UCSD-AML1 (cell line): ENCODE measurements around the gene FCRL3.

Experiments
- DNase-seq: peaks from one replicate; lab custom pipeline; 2025; ENCODE audit not compliant: unreplicated experiment; lab: John Stamatoyannopoulos, UW

The FCRL3 gene

DNA sequence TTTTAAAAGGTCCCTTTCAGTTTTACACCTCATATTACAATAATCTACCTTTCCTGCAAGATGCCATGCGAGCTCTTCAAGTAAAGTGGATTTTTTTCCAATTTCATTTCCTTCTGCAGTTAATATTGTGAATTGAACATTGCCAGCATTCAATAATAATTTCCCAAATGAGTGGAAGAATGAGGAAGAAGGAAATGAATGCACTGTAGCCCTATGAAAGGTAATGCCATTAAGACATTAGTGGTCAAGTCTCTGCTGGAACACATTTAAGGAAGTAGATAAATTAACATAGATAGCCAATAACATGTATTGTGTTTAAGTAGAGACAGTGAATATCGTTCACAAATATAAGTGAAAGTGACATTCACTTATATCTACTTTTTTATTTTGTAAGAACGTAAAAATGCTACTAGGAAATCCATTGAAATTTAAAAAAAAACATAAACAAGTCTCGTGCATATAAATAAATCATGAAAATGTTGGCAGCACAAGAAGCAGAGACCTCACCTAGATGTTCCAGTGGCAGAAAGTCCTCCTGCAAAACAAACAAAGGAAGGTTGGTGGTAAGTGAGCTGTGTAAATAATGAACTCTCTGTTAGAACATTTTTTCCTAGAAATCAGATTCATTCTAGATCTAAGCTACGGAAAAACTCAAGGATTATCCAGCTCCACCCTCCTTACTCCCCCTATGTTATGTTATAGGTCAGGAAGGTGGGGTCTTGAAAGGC is 17.7 kb downstream of the FCRL3 start:
- DNase-seq, result no peak

DNA sequence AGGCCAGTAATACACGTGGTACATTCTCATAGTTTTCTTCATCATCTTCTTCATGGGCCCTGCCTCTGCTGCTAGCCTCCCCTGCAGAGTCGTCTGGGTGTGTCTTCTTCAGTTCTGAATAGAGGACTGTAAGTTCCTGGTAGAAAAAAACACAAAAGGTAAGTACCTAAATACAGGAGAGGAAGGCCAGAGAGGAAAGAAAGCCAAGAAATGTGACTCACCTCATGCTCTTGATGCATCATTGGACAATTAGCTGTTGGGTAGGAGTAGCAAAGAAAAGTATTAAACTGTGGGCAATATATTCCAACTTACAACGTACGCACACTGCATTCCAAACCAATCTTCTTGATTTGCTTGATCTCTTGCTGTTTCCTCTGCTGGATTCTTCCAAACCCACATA is 21.8 kb downstream of the FCRL3 start:
- no peak for DNase-seq

DNA sequence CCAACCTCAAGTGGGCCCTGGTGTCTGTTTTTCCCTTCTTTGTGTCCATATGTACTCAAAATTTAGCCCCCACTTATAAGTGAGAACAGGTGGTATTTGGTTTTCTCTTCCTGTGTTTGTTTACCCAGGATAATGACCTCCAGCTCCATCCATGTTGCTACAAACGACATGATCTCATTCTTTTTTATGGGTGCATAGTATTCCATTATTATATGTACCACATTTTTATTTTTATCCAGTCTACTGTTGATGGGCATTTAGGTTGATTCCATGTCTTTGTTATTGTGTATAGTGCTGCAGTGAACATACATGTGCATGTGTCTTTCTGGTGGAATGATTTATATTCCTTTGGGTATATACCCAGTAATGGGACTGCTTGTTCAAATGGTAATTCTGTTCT is 27.6 kb downstream of the FCRL3 start:
- no peak for DNase-seq

DNA sequence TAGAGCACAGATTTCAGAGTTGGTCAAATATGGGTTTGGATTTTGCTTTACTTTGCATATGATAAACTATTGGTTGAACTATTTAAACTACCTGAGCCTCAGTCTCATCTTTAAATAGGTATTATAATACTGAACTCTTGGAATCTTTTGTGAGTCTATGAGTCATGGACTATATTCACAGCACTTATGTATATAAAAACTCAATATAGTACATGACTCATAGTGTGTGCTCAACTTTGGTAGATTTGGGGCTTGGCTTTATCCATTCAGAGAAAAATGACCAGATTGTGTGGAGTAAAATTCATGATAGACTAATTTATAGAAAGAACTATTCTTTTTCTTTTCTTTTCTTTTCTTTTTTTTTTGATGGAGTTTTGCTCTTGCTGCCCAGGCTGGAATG is 28.7 kb downstream of the FCRL3 start:
- no peak for DNase-seq

DNA sequence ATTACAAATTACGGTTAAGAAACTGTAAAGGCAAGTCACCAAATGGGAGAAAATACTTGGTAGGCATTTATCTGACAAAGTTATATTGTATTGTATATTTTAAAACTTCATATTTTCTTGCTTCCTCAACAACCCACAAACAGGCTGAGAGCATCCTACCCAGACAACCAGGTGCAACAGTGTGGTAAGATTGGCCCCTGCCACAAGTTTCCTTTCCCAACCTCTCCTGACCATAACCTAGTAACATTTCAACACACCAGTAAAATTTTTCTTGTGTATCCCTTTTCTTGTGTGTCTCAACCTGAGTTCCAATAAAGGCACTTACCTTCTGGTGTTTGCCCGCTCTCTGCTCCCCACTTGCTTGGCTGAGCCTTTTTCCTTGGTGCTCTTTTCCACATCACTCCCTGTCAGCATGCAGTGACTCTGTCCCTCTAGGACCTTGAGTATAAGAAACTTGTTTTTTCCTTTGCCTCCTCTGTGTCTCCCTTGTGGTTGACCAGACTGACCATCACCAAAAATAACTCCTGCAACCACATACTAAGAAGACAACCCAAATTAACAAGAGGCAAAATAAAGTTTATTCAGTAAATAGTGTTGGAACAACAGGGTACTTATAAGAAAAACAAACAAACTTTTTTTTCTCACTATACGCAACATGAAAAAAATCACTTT is 40.9 kb downstream of the FCRL3 start:
- DNase-seq, result no peak

DNA sequence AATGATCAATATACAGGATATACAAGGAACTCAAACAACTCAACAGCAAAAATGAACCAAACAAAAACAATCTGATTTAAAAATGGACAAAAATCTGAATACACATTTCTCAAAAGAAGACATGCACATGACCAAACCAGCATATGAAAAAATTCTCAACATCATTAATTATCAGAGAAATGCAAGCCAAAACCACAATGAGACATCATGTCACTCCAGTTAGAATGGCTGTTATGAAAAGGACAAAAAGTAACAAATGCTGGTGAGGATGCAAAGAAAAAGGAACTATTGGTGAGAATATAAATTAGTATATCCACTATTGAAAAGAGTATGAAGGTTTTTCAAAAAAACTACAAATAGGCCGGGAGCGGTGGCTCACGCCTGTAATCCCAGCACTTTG is 42.0 kb downstream of the FCRL3 start:
- DNase-seq, result no peak

DNA sequence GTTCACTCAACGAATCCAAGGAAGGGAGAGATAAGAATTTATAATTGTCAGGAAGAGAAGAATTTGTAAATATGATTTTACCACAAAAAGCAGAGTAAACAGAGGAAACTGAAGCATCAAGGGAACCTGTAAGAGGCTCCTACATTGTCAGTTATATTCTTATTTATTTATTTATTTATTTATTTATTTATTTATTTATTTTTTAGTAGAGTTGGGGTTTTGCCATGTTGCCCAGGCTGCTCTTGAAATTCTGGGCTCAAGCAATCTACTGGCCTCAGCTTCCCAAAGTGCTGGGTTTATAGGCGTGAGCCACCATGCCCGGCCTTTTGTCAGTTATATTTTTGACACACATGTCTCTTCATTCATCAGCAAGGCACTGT is 47.1 kb downstream of the FCRL3 start:
- no peak for DNase-seq

DNA sequence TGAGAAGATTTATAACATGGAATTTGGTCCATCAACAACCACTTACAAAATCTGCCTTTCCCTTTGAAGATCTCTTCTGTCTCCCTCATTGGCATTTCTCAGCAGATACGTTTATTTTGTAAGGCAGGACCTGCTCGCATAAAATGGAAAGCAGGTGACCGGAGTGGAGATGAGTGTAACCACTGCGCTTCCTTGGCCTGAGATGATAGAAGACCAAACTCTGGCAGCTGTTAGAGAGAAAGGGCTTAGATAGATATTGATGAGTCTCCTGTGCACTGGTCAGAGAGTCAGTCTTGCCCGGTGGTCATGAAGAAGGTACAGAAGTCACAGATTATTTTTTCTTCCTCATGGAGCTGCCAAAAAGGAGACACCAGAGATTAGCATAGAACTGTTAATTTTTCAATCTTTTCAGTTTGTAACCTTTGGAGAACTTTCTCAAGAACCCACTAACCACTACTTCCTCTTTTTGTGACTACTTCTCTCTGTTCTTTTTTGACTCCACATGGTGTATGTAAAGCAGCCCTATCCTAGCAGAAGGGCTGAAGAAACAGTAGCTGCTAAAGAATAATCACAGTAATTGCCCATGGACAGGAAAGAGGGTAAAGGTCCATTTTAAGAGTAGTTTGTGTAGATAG is 47.6 kb downstream of the FCRL3 start:
- DNase-seq, result no peak

DNA sequence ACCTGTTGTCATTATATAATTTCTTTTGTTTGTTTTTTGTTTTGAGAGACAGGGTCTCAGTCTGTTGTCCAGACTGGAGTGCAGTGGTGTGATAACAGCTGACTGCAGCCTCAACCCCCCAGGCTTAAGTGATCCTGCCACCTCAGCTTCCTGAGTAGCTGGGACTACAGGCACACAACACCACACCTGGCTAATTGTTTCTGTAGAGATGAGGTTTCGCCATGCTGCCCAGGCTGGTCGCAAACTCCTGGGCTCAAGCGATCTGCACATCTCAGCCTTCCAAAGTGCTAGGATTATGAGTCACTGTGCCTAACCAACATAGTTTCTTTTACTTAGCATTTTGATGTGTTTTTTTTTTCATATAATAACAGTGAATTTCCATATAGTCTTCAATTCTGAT is 52.3 kb downstream of the FCRL3 start:
- DNase-seq, result no peak

DNA sequence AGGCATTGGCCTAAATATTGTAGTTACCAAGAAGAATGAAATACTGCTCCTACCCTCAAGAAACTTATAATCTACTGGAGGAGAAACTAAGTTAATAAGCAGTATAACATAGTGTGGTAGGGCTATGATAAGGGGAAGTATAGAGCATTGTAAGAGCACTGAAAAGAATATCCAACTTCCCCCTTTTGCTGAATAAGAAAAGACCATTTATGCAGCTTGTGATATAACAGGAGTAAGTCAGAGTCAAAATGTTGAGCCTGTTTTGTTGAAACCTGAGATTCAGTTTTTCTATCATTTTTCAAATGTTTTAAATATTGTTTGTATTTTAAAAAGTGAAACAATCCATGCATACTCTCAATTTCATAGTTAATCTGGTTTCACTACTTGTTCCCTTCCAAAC is 54.4 kb downstream of the FCRL3 start:
- no peak for DNase-seq

DNA sequence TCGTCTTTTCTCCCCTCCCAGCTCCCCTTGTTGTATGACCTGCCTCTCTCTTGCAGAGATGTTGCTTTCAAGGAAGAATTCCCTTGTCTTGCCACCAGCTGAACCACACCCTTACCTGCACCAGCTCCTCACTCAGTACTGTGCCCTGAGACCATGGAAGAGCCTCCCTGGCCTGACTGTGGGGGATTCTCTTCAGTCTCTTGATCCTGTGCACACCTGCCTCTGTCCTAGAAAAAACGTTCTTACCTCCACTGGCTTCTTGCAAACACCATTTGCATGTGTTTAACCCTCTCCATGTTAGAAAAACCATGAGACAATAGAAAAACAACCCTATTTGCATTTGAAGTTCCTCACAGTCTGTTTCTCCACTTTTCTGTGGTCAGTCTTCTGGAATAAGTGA is 59.4 kb downstream of the FCRL3 start:
- DNase-seq, result no peak

DNA sequence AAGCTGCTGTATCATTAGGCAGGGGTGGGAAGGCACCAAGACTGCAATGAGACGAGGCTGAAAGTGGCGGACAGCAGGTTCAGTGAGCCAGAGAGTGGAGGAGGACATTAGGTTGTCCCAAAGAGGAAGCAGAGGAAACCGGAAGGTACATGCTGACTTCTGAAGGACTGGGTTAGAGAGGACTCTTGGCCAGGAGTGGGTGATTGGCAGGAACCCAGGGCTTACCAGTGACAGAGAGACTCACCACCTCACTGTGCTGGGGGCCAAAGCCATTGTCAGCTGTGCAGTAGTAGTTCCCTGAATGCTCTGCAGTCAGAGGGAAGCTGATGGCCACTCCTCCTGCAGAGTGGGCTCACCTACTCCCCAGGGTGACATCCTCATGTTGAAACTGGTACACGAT is 60.8 kb downstream of the FCRL3 start:
- DNase-seq, result no peak

DNA sequence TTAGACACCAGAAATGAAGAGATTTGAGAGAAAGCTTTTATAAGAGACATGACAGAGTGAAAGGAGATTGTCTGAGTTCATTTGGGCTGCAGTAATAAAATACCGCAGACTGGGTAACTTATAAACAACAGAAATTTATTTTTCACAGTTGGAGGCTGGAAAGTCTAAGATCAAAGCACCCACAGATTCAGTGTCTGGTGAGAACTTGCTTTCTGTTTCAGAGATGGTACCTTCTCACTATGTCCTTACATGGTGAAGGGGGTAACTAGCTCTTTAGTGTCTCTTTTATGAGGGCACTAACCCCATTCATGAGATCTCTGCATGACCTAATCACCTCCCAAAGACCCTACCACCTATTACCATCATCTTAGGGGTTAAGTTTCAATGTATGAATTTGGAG is 71.8 kb downstream of the FCRL3 start:
- DNase-seq, result no peak
